Activated CD8-positive, alpha-beta memory T cell treated with anti-CD3 and anti-CD28 coated beads, Interleukin-2, amount 50 U/mL, for 1 hour (primary cell): Measurements from ENCODE around the gene CCDC149.

Source experiments
- DNase-seq: peaks from one replicate; pipeline ENCODE4 v3.0.0-alpha.2; 2020; ENCODE audit errors: extremely low read depth

CCDC149 gene

DNA sequence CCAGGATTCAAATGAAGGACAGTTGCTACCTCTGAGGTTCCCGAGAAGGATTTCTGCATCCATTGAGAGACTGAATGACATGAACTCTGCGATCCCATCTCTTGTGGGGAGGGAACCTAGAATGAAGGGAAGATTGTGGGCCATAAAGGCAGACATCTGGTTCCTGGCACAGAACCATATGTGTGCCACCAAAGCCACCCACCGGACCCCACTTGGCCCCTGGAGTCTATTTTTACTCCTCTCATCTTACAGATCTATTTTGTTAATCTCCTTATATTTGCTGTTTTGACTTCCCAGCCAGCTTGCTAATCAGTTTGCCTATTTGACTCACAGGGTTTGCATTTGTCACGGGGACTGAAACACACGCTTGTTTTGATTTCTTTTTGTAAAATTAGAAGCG is 110.2 kb downstream of the CCDC149 start:
- DNase-seq, result no peak

DNA sequence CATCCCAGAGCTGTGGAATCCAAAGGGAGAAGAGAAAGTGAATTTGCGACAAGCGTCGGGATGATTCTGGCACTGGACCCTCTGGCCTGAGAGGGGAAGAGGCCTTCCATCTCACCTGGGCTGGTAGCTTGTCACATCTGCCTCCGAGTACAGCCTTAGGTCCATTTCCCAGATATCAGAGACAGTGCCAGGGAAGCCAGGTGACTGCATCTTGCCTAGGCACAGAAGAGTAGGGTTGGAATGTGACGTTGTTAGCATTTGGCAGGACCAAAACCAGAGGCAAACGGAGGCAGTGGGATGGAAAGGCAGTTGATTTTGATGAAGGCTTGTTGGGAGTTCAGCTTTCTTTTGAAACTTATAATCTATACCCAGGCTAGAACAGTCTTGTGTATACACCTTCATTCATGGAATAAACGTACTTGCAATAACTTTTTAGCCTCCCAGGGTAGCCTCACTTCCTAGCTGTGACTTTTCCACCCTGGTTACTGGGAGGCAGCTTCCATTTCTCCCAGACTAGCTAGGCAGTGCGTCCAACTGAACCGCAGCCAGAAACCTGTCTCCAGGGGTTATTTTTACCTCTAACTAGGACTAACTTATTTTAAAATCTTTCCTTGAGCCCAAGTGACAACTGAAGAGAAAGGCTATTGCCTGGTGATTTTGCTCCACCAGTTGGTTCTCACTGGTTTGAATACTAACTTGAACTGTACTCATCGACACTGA is 111.5 kb downstream of the CCDC149 start:
- DNase-seq, result no peak

DNA sequence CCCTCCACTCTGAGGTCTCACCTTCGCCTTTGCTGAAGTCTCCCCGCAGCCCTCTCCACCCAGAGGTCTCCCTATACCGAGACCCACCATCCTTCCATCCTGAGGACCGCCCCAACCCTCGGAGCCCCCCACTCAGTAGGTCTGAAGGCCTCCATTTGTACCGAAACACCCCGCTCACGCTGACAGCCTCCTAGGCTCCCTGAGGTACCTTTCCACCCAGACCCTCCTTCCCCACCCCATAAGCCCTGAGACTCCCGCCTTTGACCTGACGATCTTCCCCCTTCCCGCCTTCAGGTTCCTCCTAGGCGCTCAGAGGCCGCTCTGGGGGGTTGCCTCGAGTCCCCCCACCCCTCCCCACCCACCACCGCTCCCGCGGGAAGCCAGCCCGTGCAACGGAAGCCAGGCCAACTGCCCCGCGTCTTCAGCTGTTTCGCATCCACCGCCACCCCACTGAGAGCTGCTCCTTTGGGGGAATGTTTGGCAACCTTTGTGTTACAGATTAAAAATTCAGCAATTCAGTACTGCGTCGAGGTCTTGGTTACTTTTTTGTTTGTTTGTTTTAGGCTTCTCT is 112.4 kb downstream of the CCDC149 start:
- no peak for DNase-seq

DNA sequence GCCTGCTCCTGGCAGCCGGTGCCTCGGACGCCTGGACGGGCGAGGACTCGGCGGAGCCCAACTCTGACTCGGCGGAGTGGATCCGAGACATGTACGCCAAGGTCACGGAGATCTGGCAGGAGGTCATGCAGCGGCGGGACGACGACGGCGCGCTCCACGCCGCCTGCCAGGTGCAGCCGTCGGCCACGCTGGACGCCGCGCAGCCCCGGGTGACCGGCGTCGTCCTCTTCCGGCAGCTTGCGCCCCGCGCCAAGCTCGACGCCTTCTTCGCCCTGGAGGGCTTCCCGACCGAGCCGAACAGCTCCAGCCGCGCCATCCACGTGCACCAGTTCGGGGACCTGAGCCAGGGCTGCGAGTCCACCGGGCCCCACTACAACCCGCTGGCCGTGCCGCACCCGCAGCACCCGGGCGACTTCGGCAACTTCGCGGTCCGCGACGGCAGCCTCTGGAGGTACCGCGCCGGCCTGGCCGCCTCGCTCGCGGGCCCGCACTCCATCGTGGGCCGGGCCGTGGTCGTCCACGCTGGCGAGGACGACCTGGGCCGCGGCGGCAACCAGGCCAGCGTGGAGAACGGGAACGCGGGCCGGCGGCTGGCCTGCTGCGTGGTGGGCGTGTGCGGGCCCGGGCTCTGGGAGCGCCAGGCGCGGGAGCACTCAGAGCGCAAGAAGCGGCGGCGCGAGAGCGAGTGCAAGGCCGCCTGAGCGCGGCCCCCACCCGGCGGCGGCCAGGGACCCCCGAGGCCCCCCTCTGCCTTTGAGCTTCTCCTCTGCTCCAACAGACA is 113.1 kb downstream of the CCDC149 start:
- no peak for DNase-seq

DNA sequence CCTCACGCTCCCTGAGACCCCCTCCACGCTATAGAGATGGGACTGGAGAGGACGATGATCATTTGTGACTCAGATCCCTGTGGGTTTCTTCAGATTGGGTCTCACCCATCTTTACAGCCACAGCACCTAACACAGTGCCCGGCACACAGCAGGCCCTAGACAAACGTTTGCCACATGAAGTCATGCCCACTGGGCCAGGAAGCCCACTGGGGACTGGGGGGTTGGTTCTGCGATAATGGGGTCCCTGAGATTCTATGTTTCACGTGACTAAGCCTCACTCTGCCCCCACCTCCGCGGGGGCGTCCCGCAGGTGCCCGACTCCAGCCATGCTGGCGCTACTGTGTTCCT is 113.7 kb downstream of the CCDC149 start:
- DNase-seq, result no peak

DNA sequence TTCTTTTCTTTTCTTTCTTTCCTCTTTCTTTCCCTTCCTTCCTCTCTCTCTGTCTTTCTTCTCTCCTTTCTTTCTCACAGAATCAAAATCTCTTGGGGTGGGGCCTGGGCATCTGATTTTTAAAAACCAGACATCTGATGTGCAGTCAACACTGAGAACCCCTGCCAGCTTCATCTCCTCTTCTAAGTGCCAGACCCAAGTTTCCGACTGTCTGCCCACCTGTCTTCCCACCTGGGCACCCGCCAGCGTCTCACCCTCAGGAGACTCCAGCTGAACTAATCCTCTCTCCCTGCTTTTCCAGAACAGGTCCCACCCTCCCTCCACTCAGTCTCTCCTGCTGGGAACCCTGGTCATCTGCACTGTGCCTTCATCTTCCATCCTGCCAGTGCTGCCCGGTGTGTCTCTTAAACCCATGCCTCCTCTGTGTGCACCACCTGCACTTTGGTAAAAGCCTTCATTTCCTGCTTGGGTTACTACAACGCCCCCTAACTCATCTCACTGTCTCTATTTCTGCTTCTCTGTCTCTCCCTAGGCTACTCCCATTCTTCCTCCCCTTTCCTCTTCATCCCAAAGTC is 114.7 kb downstream of the CCDC149 start:
- DNase-seq, result no peak

DNA sequence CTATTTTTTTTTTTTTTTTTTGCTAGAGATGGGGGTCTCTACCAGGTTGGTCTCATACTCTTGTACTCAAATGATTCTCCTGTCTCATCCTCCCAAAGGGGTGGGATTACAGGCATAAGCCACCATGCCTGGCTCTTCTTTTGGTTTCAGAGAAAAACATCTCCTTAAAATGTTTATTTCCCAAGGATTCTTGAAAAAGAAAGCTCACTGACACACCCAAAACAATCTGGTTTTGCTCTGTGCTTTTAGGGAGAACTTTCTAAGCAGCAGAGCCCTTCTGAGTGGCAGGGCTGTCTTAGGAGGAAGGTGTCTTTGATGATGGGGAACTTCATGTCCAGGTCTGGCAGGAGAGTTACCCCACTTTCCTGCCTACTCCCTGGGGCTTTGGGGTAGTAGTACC is 116.2 kb downstream of the CCDC149 start:
- DNase-seq, result no peak

DNA sequence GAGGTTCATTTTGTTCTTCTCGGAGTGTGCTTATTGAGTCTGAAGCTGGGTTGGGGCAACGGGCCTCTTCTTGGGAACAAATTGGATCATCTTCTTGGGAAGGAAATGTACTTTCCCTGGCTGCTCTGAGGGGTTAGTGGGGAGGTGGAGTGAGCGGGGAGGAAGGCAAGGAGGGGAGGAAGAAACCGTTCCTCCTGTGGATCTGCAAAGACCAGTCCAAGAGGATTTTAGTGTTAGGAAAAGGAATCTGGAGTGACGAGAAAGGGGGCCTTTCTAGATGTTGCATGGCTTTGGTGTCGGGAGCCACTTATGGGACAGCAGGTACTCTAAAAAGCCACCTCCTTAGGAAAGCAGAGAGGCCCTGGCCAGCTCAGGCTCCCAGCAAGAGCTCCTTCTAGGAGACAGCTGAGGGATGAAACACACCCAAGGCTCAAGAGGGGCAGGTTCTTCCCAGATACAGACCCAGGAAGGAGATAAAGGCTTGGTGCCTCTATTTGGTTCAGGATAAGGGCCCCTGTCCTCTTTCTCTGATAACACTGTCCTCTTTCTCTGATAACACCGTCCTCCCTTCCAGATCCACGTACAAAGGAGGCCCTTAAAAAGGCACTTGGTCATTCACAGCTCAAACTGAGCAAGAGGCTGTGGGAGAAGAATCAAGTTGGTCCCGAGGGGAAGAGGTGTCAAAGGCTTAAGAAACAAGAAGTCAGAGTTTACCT is 117.0 kb downstream of the CCDC149 start:
- no peak for DNase-seq

DNA sequence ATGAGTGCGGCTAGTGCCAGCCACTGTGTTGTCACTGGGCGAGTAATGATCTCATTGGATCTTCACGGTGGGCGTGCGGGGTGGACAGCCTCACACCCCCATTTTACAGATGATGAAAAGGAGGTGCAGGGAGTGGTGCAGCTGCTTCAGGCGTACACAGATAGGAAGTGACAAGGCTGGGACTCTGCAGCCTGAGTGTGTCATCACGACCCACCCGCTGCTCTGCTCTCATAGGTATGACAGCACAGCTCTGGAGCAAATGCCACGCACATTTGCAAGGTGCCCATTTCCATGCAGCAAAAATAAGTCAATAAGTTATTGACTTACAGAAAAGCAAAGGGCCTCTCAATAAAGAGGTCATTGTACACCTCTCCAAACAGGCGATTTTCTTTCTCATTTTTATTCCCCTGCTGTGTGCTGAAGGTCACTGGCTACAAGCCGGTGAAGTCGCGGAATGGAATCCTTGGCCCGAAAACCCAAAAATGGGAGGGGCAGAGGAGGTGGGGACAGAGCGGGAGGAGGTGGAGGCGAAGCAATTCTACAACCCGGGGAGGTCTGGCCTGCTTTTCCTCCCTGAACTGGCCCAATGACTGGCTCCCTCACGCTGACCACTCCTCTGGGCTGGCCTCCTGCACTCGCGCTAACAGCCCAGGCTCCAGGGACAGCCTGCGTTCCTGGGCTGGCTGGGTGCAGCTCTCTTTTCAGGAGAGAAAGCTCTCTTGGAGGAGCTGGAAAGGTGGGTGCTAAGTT is 117.8 kb downstream of the CCDC149 start, which contains the start of gene SOD3:
Gene SOD3, plus strand, starts transcription at position 658 of the 750 bp plus-strand sequence. CDS start 3,949 bp downstream, outside the sequence.
- DNase-seq, result no peak

DNA sequence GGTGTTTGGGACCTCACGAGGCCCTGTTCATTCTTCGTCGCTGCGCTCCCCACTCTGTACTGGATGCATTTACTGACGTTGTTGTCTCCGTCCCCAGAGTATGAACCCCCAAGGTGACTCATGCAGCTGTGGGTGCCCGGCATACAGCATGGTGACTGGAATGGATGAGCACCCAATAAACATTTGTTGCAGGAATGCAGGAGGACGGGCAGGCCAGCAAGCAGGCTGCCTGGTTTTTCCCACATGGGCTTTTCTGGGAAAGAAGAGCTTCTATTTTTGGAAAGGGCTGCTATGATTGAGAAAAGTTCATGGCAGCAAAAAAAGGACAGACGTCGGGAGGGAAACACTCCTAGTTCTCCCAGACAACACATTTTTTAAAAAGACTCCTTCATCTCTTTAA is 118.4 kb downstream of the CCDC149 start:
- no peak for DNase-seq

DNA sequence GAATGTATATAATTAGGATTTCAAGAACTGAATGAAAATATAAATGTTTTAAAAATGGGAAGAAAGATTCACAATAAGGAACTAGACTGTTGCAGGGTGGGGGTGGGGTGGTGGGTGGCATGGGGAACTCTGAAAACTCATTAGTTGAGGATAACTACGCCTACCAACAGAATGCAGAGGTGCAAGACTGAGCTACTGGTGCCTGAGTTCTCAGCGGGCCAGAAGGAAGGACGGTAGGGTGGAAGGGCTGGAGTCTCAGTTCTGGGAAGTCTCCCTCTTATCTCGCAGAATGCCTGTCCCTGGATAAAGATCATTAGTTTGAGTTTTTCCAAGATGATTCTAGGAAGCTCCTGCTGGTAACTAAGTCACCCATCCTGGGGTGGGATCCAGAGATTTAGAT is 118.8 kb downstream of the CCDC149 start:
- no peak for DNase-seq

DNA sequence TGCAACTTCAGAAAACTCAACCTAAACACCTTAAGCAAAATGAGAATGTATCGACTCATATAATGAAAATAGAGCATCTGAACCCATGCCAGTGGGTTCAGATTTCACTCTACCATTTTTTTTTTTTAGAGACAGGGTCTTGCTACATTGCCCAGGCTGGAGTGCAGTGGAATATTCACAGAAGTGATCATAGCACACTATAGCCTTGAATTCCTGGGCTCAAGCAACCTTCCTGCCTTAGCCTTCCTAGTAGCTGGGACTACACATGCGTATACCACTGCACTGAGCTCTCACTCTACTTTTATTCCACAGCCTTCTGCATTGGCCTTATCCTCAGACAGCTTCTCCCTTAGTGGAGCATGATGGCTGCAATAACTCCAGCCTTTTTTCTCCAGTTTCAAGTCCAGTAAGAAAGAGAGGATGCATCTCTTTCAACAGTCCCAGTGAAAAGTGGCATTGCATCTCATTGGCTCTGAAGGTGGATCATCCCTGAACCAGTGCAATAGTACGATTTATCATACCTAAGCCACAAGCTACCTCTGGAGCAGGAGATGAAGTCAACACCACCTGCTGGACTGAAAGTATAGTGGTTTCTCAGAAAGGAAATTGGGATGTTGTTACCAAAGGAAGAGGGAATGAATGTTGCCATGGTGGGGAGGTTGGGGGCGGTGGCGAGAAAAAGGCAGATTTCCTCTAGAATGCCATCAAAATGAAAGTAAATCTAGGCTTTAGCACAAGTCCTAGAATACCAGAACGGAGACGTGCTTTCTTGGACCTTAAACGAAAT is 119.4 kb downstream of the CCDC149 start:
- DNase-seq, result no peak

DNA sequence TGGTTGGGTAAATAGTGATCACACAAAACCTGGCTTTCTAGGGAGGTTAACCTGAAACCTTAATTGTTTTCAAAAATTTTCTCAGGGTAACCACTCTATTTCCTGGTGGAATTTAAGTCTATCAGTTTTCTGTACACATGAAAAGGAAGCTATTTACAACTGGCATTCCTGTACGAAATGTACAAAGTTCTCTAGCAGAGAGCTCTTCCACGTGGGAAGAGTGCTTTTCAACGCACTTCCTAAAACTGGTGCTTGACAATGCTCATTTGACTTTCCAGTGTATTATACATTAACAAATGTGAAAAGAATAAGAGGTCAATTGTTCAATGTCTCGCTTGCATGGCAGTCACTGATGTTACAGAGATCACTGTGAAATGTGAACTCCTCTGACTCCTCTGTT is 120.3 kb downstream of the CCDC149 start:
- no peak for DNase-seq

DNA sequence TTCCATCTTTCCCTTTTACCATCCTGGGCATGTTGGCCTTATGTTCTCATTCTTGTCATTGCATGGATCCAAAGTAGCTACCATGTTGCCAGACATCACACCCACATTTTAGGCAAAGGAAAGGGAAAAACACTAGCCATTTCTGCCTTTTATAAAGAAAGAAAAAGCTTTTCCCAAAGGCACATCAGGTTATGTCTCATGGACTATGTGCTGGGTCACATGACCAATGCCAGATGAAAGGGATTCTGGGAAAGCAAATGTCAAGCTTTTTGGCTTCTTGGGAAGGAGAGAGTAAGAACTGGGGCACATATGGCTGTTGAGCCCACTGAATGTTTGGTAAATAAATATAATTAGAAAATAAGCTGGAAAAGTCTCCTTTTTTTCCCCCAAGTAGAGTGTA is 121.8 kb downstream of the CCDC149 start:
- DNase-seq, result no peak

DNA sequence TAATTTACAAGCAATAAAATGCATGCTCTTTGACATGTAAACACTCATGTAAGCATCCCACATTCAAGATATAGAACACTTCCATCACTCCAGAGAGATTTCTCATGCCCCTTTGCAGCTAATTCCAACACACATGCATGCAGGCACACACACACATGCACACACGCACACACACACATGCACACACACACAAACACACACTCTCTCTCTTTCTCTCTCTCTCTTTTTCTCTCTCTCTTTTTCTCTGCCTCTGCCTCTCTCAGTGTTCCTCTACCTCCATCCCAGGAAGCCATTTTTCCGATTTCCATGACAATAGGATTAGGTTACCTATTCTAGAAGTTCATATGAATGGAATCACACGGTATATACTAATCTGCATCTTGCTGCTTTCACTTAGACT is 129.3 kb downstream of the CCDC149 start:
- no peak for DNase-seq

DNA sequence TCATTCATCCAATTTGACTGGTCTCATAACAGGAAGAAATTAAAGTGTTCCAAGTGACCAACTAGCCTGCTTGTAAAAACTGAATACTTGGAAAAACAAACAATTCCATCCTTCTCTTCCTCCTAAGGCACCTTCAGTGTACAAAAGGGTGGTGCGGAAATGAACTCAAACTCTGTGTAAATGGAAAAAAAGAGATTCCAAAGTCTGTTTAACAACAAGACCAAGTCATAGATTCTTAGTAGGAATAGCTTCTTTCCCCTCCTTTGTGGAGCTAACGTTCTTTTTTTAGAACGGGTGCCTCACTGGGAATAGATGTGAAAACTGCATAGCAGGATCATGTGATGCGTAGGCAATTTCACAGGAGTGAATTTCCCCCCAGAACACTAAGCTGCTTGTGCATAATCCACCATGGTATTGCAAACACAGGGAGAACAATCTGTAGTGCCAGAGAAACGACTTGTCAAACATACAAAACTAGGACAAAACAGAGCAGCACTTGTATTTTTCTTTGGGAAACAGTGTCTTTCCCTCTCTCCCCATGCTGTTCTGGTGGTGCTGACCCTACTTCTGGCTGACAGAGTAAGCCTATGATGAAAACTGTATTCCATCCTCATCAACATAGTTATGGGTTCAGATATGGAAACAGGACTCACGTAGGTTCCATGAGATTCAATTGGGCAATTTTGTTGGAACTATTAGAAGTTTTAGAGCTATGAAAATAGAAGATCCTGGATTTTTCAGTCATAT is 130.7 kb downstream of the CCDC149 start:
- no peak for DNase-seq

DNA sequence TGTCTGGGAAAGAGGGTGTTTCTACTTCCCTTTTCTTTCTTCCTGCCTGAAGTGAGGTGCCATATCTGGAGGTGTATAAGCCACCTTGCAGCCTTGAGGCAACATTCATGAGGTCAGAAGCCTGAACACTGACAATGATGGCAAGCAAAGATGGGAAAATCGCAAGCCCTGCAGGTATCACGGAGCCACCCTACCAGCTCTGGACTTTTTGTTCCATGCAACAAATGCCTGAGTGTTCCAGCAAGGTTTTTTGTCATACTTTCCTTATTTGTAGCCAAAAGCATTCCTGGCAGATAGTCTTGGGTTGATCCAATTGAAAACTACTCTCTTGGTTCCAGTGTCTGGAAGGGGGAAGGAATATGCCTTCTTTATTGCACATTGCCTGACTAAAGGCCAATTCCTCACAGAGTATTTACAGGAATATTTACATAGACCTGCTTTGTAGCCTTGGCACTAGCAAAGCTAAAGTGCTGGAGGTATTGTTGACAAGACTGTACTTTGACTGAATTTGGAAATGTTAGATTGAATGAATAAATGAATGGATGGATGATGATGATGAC is 131.8 kb downstream of the CCDC149 start:
- DNase-seq, result no peak

DNA sequence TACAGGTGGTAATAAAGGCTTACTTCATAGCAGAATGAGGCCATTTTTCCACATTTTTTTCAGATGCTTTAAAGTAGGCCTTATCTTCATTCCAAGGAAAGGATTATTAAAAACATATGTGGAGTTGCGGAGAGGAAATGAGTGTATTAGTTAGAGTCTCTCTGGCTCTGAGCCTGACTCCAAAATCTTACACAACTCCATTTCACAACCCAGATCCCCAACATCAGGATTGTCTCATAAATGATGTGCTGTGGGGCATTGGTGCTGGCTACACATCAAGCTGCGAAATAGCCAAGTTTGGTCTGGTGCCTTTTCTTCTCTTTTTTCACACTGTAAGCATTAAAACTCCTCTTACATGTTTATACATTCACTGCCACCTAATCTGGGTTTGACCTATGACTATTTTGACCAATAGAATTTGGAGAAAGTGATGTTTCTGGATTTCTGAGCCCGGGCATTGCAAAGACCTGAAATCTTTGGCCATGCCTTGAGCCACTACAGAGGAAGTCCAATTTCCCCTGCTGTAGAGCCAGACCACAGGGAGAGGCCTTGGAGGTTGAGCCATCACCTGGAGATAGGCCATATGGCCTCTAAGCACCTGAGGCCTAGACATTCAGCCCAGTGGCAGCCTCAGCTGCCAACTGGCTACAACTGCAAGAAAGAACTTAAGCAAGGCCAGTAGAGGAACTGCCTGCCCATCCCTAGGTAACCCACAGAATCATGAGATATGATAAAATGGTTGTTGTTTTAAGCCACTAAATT is 134.2 kb downstream of the CCDC149 start:
- DNase-seq, result no peak
